CD14-positive monocyte (primary cell): ENCODE results near the gene AASDH. TPM values are rescaled to one million over a fixed set of nuclear protein-coding genes. Genes with fewer than 3 reads are reported as not detected.
A peak's percentile ranks its signal among the peaks of the same experiment; 100 is the strongest.

Source experiments
- DNase-seq, 3 donors: peaks; one replicate each; pipeline ENCODE4 v3.0.0-alpha.2; 2011 to 2022
- H2AFZ ChIP-seq: 2 replicates; pipeline ENCODE4 v1.6.0; 2012; ENCODE audit warnings: mild to moderate bottlenecking, low read depth, low read length, inconsistent platforms; ENCODE audit not compliant: insufficient read depth, poor library complexity, severe bottlenecking
- H3K27ac ChIP-seq, 2 donors: 1 replicate in 1 of 2; 2 replicates in 1 of 2; pipeline ENCODE4 v1.5.1; 2012 to 2013; ENCODE audit warnings: low read length in 2 of 2, control low read depth in 1 of 2, inconsistent platforms in 1 of 2, low read depth in 1 of 2, mild to moderate bottlenecking in 1 of 2
- H3K27me3 ChIP-seq, 2 donors: one replicate each; pipeline versions ENCODE4 v1.6.0 to v1.6.1; 2011 to 2013; ENCODE audit warnings: low read length in 2 of 2; ENCODE audit not compliant: control insufficient read depth in 2 of 2, insufficient read depth in 2 of 2
- H3K36me3 ChIP-seq, 2 donors: replicated peaks in 1 of 2; 1 replicate in 1 of 2; 2 replicates in 1 of 2; pipeline versions ENCODE4 v1.5.1 to v1.6.1; 2012 to 2013; ENCODE audit warnings: low read length in 2 of 2, control low read depth in 1 of 2, inconsistent platforms in 1 of 2, mild to moderate bottlenecking in 1 of 2; ENCODE audit not compliant: insufficient read depth in 2 of 2, control insufficient read depth in 1 of 2
- H3K4me1 ChIP-seq, 2 donors: 1 replicate in 1 of 2; 2 replicates in 1 of 2; pipeline versions ENCODE4 v1.5.1 to v1.6.1; 2012 to 2013; ENCODE audit warnings: low read length in 2 of 2, control low read depth in 1 of 2, inconsistent platforms in 1 of 2, mild to moderate bottlenecking in 1 of 2, moderate library complexity in 1 of 2; ENCODE audit not compliant: insufficient read depth in 2 of 2, control insufficient read depth in 1 of 2
- H3K4me2 ChIP-seq: replicated peaks from 2 replicates; pipeline ENCODE3; 2012; ENCODE audit warnings: low read length, moderate library complexity, mild to moderate bottlenecking; ENCODE audit not compliant: poor library complexity, severe bottlenecking; ENCODE audit errors: extremely low read depth
- H3K4me3 ChIP-seq, 3 experiments: fragments of 200-600 bp in 1 of 3; sonication (generic) in 1 of 3; replicated peaks in 1 of 3; 1 replicate in 2 of 3; 2 replicates in 1 of 3; pipeline ENCODE4 v1.5.1; 2011 to 2013; ENCODE audit warnings: low read length in 3 of 3, mild to moderate bottlenecking in 3 of 3, control low read depth in 2 of 3, low read depth in 2 of 3, inconsistent platforms in 1 of 3, moderate library complexity in 1 of 3
- H3K79me2 ChIP-seq: 2 replicates; pipeline ENCODE4 v1.6.0; 2012; ENCODE audit warnings: mild to moderate bottlenecking, control low read depth, inconsistent platforms, low read length, moderate library complexity; ENCODE audit not compliant: insufficient read depth
- H3K9ac ChIP-seq: 2 replicates; pipeline ENCODE4 v1.6.0; 2017; ENCODE audit warnings: low read length, mild to moderate bottlenecking; ENCODE audit not compliant: insufficient read depth, poor library complexity, severe bottlenecking
- H3K9me3 ChIP-seq, 2 donors: replicated peaks in 1 of 2; 1 replicate in 1 of 2; 2 replicates in 1 of 2; pipeline versions ENCODE4 v1.5.1 to v1.6.1; 2012 to 2013; ENCODE audit warnings: low read length in 2 of 2, control low read depth in 1 of 2; ENCODE audit not compliant: control insufficient read depth in 1 of 2, insufficient read depth in 1 of 2
- H4K20me1 ChIP-seq: 2 replicates; pipeline ENCODE4 v1.6.0; 2012; ENCODE audit warnings: mild to moderate bottlenecking, low read length, control low read depth, moderate library complexity; ENCODE audit not compliant: insufficient read depth
- H3K27ac Mint-ChIP-seq, 7 donors: one replicate each; pipeline ENCODE4 v1.8.0; 2020; ENCODE audit warnings: mild to moderate bottlenecking in 7 of 7, mixed read lengths in 7 of 7, moderate library complexity in 6 of 7, inconsistent platforms in 2 of 7
- H3K27me3 Mint-ChIP-seq, 3 donors: one replicate each; pipeline ENCODE4 v1.8.0; 2021 to 2022; ENCODE audit warnings: low read depth in 3 of 3, mild to moderate bottlenecking in 3 of 3, mixed read lengths in 3 of 3, moderate library complexity in 3 of 3, inconsistent platforms in 1 of 3
- H3K36me3 Mint-ChIP-seq, 2 donors: one replicate each; pipeline ENCODE4 v1.8.0; 2020; ENCODE audit warnings: mixed read lengths in 2 of 2, inconsistent platforms in 1 of 2, mild to moderate bottlenecking in 1 of 2
- H3K4me1 Mint-ChIP-seq: one replicate; pipeline ENCODE4 v1.8.0; 2020; ENCODE audit warnings: mild to moderate bottlenecking, mixed read lengths
- H3K4me3 Mint-ChIP-seq, 2 donors: one replicate each; pipeline ENCODE4 v1.8.0; 2020; ENCODE audit warnings: mild to moderate bottlenecking in 2 of 2, mixed read lengths in 2 of 2, moderate library complexity in 1 of 2
- H3K9me3 Mint-ChIP-seq, 7 donors: one replicate each; pipeline ENCODE4 v1.8.0; 2020 to 2022; ENCODE audit warnings: mixed read lengths in 7 of 7, mild to moderate bottlenecking in 6 of 7, moderate library complexity in 6 of 7, inconsistent platforms in 2 of 7
- WGBS: methylation state at CpG from one replicate; pipeline ENCODE4 v1.1.5; 2013; ENCODE audit warnings: missing lambda C conversion rate; ENCODE audit not compliant: insufficient coverage; 5-methylcytosine and 5-hydroxymethylcytosine counted together
- intact Hi-C, 2 donors: fragments of 100-400 bp; cut with micrococcal nuclease; formaldehyde crosslinking; loops; one replicate each; pipeline versions ENCODE4 v1.15.0 to v1.15.1; 2023
- polyA plus RNA-seq, 3 donors: library from polyadenylated mRNA; depleted of rRNA in 1 of 3; unstranded in 2 of 3; stranded (reverse) in 1 of 3; fragments of 300-500 nt in 2 of 3; fragments of >200 nt in 1 of 3; fragmentation: Illumina TruSeq in 2 of 3; gene quantifications; 1 replicate in 2 of 3; 2 replicates in 1 of 3; pipeline ENCODE4 v1.2.3, GENCODE V29; 2012 to 2021
- TF ChIP-seq, protein P1 (sequence below): fragments of 200-600 bp; IDR thresholded peaks from one replicate; pipeline ENCODE4 v1.8.0; 2022; ENCODE audit warnings: antibody characterized with exemption, mild to moderate bottlenecking

AASDH gene
- polyA plus RNA-seq, 3 donors: 5.9 to 6.9 (median 6.2) TPM

DNA sequence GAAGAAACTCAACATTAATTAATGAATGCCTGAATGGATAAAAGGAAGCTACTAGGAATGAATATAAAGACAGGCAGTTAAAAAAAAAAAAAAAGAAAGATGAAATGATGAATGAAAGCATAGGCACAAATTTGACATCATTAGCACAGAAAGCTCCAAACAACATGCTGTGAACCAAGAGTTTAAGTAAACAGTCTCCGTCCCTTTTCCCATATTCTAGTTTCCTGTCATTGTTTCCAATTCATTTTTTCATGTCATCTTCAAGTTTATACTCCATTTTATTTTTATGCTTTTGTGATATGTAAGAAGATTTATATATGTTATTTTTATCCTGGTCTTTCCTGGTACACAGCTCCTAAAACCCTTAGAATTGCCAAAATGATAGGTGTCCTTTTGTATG, 17.7 kb upstream of the AASDH start:
- no peaks in the 10 kb centered on the region for H3K27me3 Mint-ChIP-seq
- H3K36me3 ChIP-seq: peaks cover 14 to 28% of the 10 kb centered on the region in 2 donors
- H3K4me2 ChIP-seq: no peak overlapping the region
- H3K36me3 Mint-ChIP-seq: peaks cover 19 to 28% of the 10 kb centered on the region in 2 donors
- WGBS: no CpG with 5 or more reads among the region's 1 CpG
- H3K4me3 ChIP-seq: no peak overlapping the region
- H3K9me3 ChIP-seq: no peaks in the 10 kb centered on the region
- intact Hi-C loops: no loop called here
- no peaks in the 10 kb centered on the region for H3K4me1 ChIP-seq
- no peak overlapping the region for H2AFZ ChIP-seq
- no peaks in the 10 kb centered on the region for H3K9me3 Mint-ChIP-seq
- no peak overlapping the region for H3K4me3 Mint-ChIP-seq
- no peak overlapping the region for H3K9ac ChIP-seq
- H3K4me1 Mint-ChIP-seq: no peaks in the 10 kb centered on the region
- no peaks in the 10 kb centered on the region for H3K27me3 ChIP-seq
- peak overlapping the region in 1 of 7 donors; percentile 76 for H3K27ac Mint-ChIP-seq
- H4K20me1 ChIP-seq: no peaks in the 10 kb centered on the region
- no peak for DNase-seq
- H3K27ac ChIP-seq: no peak overlapping the region
- no peaks in the 10 kb centered on the region for H3K79me2 ChIP-seq
- TF ChIP-seq, protein P1, sequence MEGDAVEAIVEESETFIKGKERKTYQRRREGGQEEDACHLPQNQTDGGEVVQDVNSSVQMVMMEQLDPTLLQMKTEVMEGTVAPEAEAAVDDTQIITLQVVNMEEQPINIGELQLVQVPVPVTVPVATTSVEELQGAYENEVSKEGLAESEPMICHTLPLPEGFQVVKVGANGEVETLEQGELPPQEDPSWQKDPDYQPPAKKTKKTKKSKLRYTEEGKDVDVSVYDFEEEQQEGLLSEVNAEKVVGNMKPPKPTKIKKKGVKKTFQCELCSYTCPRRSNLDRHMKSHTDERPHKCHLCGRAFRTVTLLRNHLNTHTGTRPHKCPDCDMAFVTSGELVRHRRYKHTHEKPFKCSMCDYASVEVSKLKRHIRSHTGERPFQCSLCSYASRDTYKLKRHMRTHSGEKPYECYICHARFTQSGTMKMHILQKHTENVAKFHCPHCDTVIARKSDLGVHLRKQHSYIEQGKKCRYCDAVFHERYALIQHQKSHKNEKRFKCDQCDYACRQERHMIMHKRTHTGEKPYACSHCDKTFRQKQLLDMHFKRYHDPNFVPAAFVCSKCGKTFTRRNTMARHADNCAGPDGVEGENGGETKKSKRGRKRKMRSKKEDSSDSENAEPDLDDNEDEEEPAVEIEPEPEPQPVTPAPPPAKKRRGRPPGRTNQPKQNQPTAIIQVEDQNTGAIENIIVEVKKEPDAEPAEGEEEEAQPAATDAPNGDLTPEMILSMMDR: no peak

- DNase-seq: no peak
- peaks cover 14 to 25% of the 10 kb centered on the region in 2 donors for H3K36me3 Mint-ChIP-seq
- no peak overlapping the region for H3K4me3 Mint-ChIP-seq
- no peak overlapping the region for H3K27ac Mint-ChIP-seq
- Histone ChIP-seq H3K4me2 (no peak overlapping the region), H4K20me1 (no peaks in the 10 kb centered on the region), H2AFZ (no peak overlapping the region), H3K27me3 (no peaks in the 10 kb centered on the region), H3K4me1 (no peaks in the 10 kb centered on the region), H3K27ac (no peak overlapping the region), H3K4me3 (no peak overlapping the region), H3K9ac (no peak overlapping the region), H3K9me3 (no peaks in the 10 kb centered on the region), H3K36me3 (peaks cover 14 to 27% of the 10 kb centered on the region in 2 donors), H3K79me2 (no peaks in the 10 kb centered on the region)
- WGBS: no CpG with 5 or more reads among the region's 6 CpGs
- H3K9me3 Mint-ChIP-seq: no peaks in the 10 kb centered on the region
- TF ChIP-seq, protein P1: no peak
- no peaks in the 10 kb centered on the region for H3K27me3 Mint-ChIP-seq
- no peaks in the 10 kb centered on the region for H3K4me1 Mint-ChIP-seq
- intact Hi-C loops: no loop called here
Observed at GRCh38 chr4:56400560-56400959, 13.3 kb upstream of the AASDH start.
